ENCODE measurements around the gene PNMT.

The PNMT gene

DNA sequence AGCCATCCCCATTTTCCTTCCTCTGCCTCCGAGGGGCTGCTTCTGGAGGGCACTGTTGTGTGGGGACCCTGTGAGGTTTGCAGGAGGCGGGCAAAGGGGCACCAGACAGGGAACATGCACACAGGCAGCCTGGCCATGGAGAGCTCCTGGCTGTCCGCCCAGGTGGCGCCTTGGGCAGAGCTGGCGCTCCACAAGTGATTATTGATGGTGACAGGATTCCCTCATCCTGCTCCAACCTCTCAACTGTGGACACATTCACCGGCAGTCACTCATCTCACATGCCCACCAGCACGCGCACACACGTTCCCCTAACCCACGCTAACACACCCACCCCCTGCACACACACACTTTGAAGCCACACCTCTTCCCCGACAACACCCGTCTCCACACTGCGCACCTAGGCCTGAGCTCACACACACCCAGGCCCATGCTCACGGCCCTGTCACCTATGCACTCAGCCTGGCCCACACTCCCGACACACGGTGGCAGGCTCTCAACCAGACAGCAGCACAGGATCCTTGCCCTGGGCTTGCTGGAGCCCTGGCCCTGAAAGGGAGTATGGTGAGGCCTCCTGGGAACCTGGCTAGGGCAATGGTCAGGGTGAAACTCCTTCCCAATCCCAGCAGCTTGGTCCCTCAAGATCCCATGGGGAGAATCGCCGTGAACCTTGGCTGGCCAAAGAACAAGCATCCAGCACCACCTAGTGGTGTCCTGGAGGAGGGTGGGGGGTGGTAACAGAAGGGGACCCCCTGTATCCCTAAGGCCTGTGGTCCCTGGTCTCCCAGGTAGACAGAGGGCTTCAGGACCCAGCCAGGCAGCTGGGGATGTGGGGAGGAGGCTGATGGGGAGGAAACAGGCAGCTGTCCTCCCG is 3.6 kb downstream of the PNMT start:
- DNase-seq: peak; percentile 32

DNA sequence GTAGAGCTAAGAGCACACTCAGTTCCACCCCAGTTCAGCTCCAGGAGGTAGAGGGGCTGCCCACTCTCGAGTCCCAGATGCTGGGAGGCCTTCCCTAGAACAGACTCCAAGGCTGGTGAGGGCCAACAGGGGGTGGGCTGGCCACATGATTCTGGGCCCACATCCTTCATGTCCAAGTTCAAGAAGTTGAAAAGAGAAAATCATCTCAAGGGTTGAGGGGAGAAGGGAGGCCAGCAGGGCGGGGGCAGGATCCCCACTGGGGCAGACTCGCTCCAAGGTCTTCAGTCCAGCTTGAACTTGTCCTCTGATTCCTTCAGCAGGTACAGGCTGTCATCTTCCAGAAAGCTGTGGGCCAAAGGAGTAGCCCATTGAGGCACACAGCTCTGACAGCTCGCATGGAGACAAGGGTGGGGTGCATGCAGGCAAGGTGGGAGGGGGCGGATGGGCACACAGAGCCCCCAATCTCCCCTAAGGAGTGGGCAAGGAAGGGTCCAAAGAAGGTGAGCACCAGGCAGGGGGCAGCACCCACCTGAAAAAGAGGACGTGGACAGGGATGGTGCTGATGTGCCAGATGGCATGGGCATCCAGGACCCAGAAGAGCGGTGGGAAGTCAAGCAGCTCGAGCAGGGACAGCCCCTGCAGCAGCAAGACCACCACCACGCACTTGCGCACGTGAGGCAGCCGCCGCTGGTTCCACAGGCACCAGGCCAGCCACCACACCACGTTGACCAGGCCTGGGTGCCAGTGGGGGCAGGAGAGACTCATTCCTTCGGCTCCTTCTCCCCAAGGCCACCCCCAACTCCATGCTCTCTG is 4.5 kb downstream of the PNMT start:
- DNase-seq: no peak

DNA sequence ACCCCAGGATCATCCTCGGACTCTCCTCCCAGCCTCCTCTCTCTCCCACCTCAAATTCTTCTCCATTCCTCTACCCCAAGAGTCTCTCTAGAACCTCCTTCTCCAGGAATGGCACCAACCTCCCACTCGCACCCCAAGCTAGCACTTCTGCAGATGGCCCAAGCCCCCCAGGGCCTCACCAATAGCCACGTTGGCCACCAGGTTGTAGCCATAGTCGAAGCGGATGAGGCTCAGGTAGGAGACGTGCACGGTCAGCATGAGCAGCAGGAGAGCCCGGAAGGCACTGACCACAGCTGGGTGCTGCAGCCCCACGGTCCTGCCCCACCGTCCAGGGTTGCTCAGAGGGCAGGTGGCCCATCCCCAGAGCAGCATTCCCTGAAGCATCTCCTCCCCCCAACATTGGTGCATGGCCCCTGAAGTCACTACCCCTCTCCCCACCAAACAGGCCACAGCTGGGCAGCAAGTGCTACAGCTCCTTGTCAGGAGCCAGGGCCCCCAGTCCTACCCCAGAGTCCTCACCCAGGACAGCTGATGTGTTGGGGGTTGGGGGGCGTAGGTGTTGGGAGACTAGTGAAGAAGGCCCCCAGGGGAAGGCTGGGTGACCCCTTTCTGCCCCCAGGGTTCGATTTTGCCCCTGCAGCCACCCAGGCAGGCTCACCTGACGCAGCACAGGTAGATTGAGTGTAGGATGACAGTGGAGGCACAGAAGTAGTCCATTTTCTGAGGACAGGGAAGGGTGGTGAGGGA is 5.3 kb downstream of the PNMT start:
- DNase-seq: no peak

DNA sequence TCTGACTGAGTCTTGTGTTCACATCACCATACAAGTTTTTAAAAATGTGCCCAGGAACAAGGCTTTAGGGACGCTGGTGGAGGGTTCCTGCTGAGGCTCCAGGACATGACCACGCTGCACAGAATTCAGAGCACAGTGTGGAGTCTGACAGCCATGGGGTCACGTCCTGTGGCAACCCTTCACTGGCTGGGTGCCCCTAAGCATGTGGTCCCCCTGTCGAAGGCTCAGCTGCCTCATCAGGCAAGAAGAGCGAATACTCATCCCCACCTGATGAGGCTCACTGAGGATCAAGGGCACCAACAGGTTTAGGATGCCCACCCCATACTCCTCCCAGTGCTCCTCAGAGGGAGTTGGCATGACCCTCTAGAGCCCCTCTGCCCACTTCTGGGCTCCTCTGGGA is 5.9 kb downstream of the PNMT start:
- DNase-seq: no peak

DNA sequence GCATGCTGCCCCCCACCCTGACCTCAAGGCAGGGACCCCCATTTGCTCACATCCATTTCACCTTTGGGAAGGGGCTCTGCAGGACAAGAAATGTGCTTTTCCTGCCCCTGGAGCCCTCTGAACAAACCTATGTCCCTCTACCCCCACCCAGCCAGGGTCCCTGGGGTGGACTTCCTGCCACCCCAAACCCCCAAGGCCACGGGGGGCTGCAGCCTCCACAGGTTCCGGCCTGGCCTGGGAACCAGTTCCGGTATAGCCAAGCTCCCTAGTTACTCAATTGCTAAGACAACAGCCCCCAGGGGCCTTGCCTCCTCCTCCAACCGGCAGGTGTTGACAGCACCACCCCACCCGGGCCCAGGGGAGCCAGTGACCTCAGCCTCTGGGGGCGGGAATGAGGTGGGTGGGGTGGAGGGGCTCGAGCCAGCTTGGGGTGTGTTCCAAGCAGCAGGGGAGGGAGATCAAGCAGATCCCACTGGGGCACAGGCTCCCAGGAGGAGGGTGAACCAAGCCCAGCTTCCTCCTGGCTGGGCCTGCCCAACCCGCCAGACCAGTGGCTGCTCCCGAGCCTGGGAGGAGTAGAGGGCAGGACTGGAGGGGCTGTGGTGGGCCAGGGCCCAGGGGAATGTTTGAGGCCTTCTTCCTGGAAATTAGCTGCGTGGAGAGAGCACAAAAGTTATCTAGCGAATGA is 6.6 kb downstream of the PNMT start:
- DNase-seq: no peak

DNA sequence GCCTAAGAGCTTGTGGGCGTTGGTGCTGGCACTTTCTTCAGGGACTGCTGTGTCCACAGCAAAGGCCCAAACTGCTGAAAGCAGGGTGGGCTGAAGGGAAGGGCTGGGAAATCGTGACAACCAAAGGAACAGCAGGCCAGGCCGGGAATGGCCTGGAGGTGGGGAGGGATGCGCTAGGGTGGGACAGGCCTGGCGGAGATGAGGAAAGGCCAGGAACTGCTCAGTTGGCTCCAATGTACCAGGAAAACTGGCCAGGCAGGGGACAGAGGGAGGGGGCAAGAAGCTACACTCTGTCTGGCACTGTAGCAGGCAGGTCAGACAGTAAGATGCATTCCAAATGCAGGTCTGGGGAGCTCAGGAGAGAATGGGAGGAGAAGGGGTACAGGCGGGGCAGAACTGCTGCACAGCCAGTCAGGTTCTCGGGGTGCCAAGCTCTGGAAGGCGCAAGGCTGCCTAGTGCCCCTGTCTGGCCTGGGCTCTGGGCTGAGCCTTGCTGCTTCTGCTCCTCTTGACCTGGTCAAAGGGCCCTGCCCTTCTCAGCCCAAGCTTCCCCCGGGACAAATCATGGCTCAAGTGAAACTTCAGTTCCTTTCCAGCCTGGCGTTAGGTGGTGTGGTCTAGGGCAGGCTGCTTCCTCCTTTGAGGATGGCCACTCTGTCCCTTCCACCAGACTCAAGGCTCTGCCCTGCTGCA is 7.3 kb downstream of the PNMT start:
- DNase-seq: no peak

DNA sequence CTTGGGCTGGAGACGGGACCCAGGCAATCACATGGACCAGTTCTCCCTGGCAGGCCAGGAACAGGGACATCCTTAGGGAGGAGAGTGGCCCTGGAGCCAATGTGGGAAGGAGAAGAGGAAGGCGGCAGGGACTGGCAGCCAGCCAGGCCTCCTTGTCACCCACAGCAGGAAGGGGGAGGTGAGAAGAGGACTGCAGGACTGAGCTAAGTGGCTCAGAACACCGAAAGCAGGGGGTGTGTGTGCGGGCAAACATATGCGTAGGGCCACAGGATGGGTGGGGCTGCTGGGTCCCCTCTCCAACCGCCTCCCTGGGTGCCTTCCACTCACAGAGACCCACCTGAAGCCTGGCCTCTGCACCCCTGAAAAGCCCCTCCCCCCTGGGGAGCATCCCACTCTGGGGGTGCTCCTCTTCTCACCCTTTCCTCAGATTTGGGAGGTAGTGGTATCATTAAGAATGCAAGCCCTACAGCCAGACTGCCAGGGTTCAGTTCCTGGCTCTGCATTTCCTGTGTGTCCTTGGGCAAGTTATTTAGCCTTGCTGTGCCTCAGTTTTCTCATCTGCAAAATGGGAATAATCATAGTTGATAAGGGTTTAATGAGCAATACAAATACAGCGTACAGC is 8.1 kb downstream of the PNMT start:
- peak; percentile 13 for DNase-seq

DNA sequence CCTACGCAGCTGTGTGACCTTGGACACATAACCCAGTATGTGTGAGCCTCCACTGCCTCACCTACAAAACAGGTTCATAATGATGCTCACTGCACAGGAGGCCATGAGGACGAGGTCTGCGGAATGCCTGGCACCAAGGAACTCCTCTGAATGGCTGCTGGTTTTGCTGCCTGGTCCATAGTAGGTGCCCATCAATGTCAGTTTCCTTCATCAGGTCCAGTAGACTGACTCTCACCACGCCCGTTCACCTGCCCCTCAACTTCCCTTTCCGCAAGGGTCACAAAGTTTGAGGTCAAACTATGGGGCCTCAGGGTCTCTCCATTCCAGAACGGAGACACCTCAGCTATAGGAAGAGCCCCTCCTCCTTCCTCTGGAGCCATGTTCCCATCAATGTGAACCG is 8.8 kb downstream of the PNMT start:
- no peak for DNase-seq

DNA sequence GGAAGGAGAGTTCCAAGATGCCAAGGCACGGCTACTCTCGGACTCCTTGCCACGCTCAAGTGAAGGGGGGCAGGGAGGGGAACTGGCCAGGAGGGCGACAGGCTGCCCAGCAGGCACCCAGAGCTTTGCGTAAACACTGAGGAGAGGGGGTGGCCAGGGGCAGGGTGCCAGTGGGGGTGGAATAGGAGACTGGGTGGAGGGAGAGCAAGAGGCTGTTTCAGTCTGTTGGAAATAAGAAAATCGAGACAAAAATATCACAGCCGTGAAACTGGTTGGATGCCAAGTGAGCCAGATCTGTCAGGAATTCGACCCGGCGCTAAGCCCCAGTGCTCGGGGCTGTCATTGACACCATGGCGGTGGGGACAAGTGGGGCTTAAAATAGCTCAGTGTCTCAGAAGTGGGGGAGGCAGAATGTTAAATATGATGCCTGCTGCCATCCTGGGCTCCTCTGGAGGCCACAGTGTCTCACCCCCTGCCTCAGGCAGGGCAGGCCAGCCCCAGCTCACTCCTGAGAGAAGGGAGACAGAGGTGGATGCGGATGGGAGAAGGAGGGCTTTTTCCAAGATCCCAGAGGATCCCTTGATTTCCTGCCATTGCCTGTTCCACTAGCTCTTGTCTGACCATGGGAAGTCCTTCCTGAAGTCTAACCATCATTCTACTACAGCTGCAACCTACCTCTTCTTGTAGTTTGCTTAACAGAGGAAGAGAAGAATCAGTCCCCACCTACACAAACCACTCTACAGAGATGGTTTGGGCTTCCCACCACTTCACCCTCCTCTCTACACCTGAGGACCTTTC is 9.5 kb downstream of the PNMT start:
- no peak for DNase-seq

DNA sequence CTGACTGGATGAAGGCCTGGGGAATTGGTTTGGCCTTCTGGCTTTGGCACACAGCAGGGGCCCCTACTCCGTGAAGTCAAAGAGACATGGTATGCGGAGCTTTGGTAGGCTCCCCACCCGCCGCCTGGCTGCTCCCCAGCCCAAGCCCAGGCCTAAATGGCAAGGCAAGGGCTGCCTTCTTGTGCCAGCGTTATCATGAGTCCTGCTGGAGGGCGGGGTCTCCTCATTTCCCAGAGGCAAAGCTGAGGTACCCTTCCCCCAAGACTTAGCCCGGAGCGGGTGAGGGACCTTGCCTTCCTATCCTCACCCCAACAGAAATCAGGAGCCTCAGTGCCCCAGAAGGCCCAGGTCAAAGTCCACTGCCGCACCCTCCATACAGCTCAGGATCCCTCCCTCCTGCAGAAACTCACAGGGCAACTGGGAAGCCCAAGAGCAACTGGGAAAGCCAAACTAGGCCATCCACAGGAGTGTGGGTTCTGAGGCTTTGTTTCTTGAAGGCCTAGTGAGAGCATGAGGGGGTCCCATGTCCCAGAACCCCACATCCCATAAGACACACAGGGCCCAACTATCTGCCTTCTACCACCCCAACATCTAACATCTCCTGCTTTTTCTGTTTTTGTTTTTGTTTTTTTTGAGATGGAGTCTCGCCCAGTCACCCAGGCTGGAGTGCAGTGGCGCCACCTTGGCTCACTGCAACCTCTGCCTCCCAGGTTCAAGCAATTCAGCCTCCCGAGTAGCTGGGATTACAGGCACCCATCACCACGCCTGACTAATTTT is 10.3 kb downstream of the PNMT start:
- DNase-seq: no peak

DNA sequence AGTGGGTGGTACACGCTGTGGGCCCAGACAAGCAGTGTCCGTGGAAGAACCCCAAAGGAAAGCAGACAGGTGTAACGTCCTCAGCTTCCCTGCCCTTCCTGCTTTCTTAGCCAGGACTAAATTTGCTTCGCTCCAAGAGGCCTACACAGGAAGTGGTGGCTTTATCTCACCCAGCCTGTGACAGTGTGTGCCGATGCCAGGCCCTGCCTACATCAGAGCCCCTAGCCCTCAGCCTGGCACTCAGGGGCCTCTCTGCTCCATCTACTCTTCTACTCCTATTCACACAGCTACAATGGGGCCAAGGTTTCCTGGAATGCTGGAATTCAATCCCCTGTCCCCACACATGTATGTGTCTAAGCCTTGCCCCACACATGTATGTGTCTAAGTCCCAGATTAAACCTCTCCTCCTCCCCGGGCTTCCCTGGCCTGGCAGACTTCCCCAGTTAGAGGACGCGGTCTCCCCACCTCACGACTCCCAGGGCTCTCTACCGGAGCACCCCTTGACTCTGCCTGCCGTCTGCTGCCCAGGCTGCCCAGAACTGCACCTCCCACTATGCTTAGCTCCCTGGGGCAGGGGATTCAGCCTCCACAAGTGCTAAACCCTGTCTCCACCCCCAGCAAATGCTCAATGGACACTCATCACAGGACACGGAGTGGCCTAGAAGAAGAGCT is 11.4 kb downstream of the PNMT start:
- DNase-seq: no peak

DNA sequence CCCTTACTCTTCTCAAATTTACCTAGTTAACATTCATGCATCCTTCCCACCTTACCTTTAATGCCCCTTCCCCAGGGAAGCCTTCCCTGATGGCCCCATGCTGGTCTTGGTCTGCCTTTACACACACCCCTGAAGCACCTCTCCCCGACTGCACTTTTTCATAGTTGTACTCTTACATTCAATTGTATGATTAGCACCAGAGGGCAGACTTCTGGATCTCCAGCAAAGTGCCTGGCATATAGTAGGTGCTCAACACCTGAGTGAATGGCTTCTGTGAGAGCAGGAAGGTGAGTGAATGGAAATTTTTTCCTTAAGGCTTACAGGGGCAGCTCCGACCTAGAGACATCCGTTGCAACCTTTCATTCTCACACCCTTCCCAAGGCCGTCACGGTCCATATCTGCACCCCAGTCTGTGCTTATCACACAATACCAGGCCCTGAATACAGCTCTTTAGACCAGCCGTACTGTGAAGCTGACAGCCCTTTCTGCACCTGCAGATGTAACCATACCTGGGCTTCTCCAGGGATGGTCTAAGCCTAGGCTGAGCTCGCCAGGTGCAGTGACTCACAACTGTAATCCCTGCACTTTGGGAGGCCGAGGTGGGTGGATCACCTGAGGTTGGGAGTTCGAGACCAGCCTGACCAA is 15.2 kb downstream of the PNMT start:
- no peak for DNase-seq

DNA sequence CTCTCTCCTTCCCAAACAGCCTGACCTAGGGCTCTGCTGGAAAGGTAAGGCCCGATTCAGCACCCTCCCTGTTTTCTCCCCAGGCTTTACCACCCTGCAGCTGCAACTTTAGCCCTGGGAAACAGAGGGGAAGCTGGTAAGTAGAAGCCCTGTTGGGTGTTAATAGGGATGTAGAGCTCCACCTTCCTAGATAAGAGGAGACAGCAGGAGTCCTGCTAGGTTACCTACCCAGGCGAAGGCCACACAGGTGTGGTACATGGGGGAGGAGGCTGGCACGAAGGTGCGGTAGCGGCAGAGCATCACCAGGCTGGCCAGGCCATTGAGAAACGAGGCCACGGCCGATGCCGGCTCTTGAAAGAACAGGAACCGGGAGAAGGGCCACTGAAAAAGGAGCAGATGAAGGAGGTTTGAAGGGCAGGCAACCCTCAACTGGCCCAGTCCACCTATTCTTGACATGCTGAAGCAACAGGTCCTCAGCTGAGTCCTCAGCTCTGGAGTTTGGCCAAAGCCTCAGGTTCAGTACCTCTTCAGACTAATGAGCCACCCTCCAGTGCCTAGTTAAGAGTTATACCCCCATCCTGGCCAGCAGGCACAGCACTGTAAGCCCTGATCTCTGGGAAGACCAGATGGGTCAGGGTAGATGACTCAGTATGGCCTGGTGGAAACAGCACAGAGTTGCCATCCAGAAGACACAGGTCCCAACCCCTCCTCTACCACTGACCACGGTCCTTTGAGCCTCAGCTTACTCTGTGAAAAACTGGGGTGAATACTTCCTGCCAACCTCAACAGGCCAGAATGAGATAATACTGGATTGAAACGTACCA is 16.3 kb downstream of the PNMT start:
- DNase-seq: no peak

DNA sequence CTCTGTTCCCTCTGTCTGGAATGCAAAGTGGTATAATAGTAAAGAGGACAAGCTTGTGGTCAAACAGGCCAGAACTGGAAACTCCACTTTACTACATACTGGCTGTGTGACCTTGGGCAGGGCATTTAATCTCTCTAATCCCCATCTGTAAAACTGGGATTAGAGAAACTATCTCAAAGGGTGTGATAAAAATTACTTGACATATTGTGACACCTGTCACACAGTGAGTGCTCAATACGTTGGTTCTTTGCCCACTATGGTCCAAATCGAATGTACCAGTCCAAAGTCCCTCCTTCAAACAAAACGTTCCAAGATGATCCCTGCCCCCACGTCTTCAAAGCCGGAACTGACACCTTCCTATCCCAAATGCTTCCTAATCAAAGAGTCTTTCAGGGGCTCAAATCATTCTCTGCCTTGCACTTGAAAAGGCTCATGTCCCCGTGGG is 18.9 kb downstream of the PNMT start:
- no peak for DNase-seq

DNA sequence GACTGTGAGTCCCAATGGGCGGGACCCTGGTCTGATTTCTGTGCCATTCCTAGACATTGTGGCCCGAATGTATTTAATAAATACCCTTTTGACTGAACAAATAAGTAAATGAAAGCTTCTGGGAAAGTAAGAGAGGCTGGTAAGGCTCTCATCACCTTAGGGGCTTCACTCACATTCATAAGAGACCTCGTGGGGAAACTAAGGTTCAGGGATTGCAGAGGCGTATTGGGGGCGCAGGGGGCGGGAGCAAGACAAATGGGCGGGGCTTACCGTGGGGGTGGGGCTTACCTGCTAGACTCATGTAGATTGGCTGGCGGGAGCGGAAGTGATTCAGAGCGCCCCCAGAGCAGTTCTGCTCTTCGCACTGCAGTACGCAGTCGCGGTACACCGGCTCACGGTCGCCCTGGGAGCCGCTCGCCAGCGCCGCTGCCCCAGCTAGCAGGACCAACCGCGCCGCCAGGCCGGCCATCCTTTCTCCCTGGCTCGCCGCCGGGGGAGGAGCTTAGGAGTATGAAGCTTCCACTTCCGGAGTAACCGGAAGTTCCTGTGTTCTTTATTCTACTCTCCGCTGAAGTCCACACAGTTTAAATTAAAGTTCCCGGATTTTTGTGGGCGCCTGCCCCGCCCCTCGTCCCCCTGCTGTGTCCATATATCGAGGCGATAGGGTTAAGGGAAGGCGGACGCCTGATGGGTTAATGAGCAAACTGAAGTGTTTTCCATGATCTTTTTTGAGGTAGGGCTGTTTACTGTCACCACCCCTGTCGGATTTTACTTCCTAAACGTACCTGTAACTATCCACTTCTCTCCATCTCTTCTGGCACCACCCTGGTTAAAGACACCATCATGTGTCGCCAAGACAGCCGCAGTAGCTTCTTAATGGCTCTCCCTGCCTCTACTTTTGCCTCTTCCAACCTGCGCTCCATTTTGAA is 19.6 kb downstream of the PNMT start, which contains the start of gene PGAP3:
Gene PGAP3, minus strand, starts transcription at position 512 of the 929 bp plus-strand sequence. Its CDS starts 43 bp downstream, at position 469.
- DNase-seq: peak; percentile 99

DNA sequence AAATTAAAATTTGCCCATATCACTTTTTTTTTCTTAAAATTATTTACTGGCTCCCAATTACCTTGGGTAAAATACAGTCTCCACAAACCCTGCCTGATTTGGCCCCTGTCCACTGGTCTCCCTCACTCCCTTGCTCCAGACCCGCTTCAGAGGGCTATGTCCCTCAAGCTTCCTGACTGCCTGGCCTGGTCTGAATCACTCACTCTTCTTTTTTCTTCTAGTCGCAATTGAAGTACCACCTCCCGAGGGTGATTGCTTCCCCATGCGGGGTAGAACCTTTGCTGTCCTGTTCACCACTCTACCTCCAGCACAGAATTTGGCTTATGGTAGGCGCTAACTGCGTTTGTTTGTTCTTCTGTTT is 20.2 kb downstream of the PNMT start:
- DNase-seq: no peak

DNA sequence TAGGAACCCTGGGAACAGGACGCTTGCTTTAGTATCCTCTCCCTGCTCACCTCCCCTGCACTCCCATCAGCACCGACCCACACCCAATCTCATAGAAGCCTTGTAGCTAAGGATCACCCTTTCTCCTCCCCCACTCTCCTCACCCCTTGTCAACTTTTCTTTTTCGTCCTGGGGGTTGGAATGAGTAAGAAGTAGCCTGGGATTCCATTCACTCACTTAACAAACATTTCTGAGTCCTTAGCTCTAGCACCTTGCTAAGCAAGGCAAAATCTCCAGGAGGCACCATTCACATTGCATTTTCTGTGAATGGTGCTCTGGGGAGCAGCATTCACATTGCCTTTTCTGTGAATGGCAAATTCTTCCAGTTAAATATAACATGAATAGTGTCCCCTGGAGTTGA is 20.7 kb downstream of the PNMT start:
- DNase-seq: no peak

All from NCI-H2227 treated with DMSO at 0.1 percent for 48 hours (cell line).